Endothelial cell of umbilical vein (primary cell): ENCODE results near the gene CCND2. TPM values are rescaled to one million over a fixed set of nuclear protein-coding genes. Genes with fewer than 3 reads are reported as not detected.

ENCODE experiments used
- BruUV-seq: library from RNA; stranded (reverse); fragments of 400-500 nt; replicated peaks from 2 replicates; lab custom pipeline; 2021; lab: Mats Ljungman, UMichigan
- CTCF ChIA-PET: fragments of 300-600, 350-600 bp; sonication (Branson Sonifier 250); formaldehyde crosslinking; loops from one replicate; lab custom pipeline; 2021; ENCODE audit warnings: antibody characterized with exemption, inconsistent platforms; lab: Charles Lee
- POLR2A ChIA-PET: fragments of 300-600, 350-600 bp; sonication (Branson Sonifier 250); formaldehyde crosslinking; loops from one replicate; lab custom pipeline; 2021; ENCODE audit warnings: antibody characterized with exemption, inconsistent platforms; lab: Charles Lee
- DNase-seq: peaks from one replicate; pipeline ENCODE4 v3.0.0-alpha.2; 2011; ENCODE audit warnings: low read depth, low spot score
- FAIRE-seq: peaks from 2 replicates; lab custom pipeline; 2011; peaks lifted over from hg19 to GRCh38; lab: Jason Lieb, UNC
- H2AFZ ChIP-seq: 2 replicates; pipeline ENCODE4 v1.6.0; 2012; ENCODE audit warnings: low read depth, low read length, control low read depth, inconsistent platforms
- H3K27ac ChIP-seq: 2 replicates; pipeline ENCODE4 v1.5.1; 2011; ENCODE audit warnings: low read depth, mild to moderate bottlenecking, control low read depth, low read length, moderate library complexity; ENCODE audit not compliant: insufficient read depth
- H3K27me3 ChIP-seq, 2 experiments: 2 replicates each; pipeline versions ENCODE4 v1.6.0 to v1.6.1; 2011; ENCODE audit warnings: low read length in 2 of 2, mixed read lengths in 1 of 2; ENCODE audit not compliant: control insufficient read depth in 2 of 2, insufficient read depth in 2 of 2
- H3K36me3 ChIP-seq, 2 experiments: 2 replicates in 1 of 2; 3 replicates in 1 of 2; pipeline ENCODE4 v1.5.1; 2011; ENCODE audit warnings: low read length in 2 of 2, mild to moderate bottlenecking in 1 of 2, moderate library complexity in 1 of 2; ENCODE audit not compliant: control insufficient read depth in 2 of 2, insufficient read depth in 2 of 2; ENCODE audit errors: extremely low read depth in 1 of 2
- H3K4me1 ChIP-seq: 3 replicates; pipeline ENCODE4 v1.5.1; 2011; ENCODE audit warnings: mild to moderate bottlenecking, low read length; ENCODE audit not compliant: control insufficient read depth, insufficient read depth; ENCODE audit errors: extremely low read depth
- H3K4me2 ChIP-seq: 2 replicates; pipeline ENCODE4 v1.6.1; 2011; ENCODE audit warnings: low read length, control low read depth, mixed read lengths; ENCODE audit not compliant: insufficient read depth
- H3K4me3 ChIP-seq, 3 experiments: fragments of 200-600 bp in 1 of 3; sonication (generic), shearing (Covaris generic) in 1 of 3; replicated peaks in 1 of 3; 2 replicates each; pipeline ENCODE4 v1.5.1; 2011 to 2016; ENCODE audit warnings: control low read depth in 3 of 3, low read length in 3 of 3, mild to moderate bottlenecking in 2 of 3, inconsistent platforms in 1 of 3, low read depth in 1 of 3, moderate library complexity in 1 of 3; ENCODE audit not compliant: insufficient read depth in 1 of 3
- H3K79me2 ChIP-seq: 2 replicates; pipeline ENCODE4 v1.6.0; 2012; ENCODE audit warnings: low read length, inconsistent platforms; ENCODE audit not compliant: control insufficient read depth, insufficient read depth
- H3K9ac ChIP-seq: replicated peaks from 2 replicates; pipeline ENCODE3; 2011; ENCODE audit warnings: low read length, control low read depth; ENCODE audit not compliant: insufficient read depth; ENCODE audit errors: extremely low read depth
- H3K9me1 ChIP-seq: replicated peaks from 3 replicates; pipeline ENCODE4 v1.6.0; 2011; ENCODE audit warnings: mild to moderate bottlenecking, low read length; ENCODE audit not compliant: control insufficient read depth, insufficient read depth; ENCODE audit errors: extremely low read depth
- H3K9me3 ChIP-seq: replicated peaks from 2 replicates; pipeline ENCODE4 v1.5.1; 2012; ENCODE audit warnings: low read length, inconsistent platforms; ENCODE audit not compliant: control insufficient read depth, insufficient read depth
- H4K20me1 ChIP-seq: replicated peaks from 2 replicates; pipeline ENCODE3; 2011; ENCODE audit warnings: mild to moderate bottlenecking, low read length; ENCODE audit not compliant: control insufficient read depth, insufficient read depth; ENCODE audit errors: extremely low read depth
- CTCF ChIP-seq, 2 donors: IDR thresholded peaks; 1 replicate in 1 of 2; 2 replicates in 1 of 2; pipeline ENCODE4 v1.5.1; 2011; ENCODE audit warnings: low read length in 2 of 2, mild to moderate bottlenecking in 2 of 2, moderate library complexity in 2 of 2, control low read depth in 1 of 2, inconsistent platforms in 1 of 2, low read depth in 1 of 2; ENCODE audit not compliant: insufficient read depth in 1 of 2; ENCODE audit errors: extremely low read depth in 1 of 2
- EZH2 ChIP-seq: IDR thresholded peaks from 2 replicates; pipeline ENCODE4 v1.6.1; 2012; ENCODE audit warnings: borderline replicate concordance, low read depth, mild to moderate bottlenecking, moderate library complexity, low read length, inconsistent platforms; ENCODE audit not compliant: severe bottlenecking
- FOS ChIP-seq: IDR thresholded peaks from 2 replicates; pipeline ENCODE4 v1.6.1; 2011; ENCODE audit warnings: mild to moderate bottlenecking, low read length, moderate library complexity, borderline replicate concordance; ENCODE audit not compliant: insufficient read depth
- GATA2 ChIP-seq: IDR thresholded peaks from 2 replicates; pipeline ENCODE4 v1.7.0; 2011; ENCODE audit warnings: low read depth, mild to moderate bottlenecking, moderate library complexity, mixed read lengths, low read length; ENCODE audit not compliant: insufficient read length, insufficient read depth
- JUN ChIP-seq: IDR thresholded peaks from 2 replicates; pipeline ENCODE4 v1.6.1; 2011; ENCODE audit warnings: borderline replicate concordance, low read depth; ENCODE audit not compliant: insufficient read length, insufficient read depth
- MAX ChIP-seq: IDR thresholded peaks from 2 replicates; pipeline ENCODE4 v1.6.1; 2011; ENCODE audit not compliant: insufficient read depth, insufficient read length
- MYC ChIP-seq: IDR thresholded peaks from one replicate; pipeline ENCODE4 v1.6.1; 2011; ENCODE audit warnings: mild to moderate bottlenecking, low read depth, low read length
- POLR2A ChIP-seq: IDR thresholded peaks from 2 replicates; pipeline ENCODE4 v1.6.1; 2012; ENCODE audit warnings: low read depth, mild to moderate bottlenecking, control low read depth, low read length
- POLR2AphosphoS5 ChIP-seq: IDR thresholded peaks from 2 replicates; pipeline ENCODE4 v1.6.1; 2012; ENCODE audit warnings: low read depth, mild to moderate bottlenecking, control low read depth, low read length, moderate library complexity; ENCODE audit not compliant: insufficient read depth
- dilution Hi-C: fragments of 300-500 bp; cut with MboI; formaldehyde crosslinking; loops from one replicate; pipeline ENCODE4 v1.15.0; 2019; ENCODE audit warnings: low sequenced_read_pairs; ENCODE audit not compliant: extremely low pct_ligation_motif_present
- intact Hi-C: fragments of 100-400 bp; cut with micrococcal nuclease; formaldehyde crosslinking; loops from one replicate; pipeline ENCODE4 v1.10.0; 2022
- polyA plus RNA-seq, 4 experiments: library from polyadenylated mRNA; depleted of rRNA in 3 of 4; stranded (reverse) in 3 of 4; unstranded in 1 of 4; fragments of >200 nt; gene quantifications; 2 replicates each; pipeline versions ENCODE4 v1.2.1 to v1.2.3, GENCODE V29; 2011 to 2012; ENCODE audit warnings: missing spikeins in 1 of 4
- total RNA-seq: library from RNA; stranded (reverse); gene quantifications from 2 replicates; pipeline ENCODE4 v1.2.3, GENCODE V29; 2021

Gene CCND2
- total and polyA plus RNA-seq, 2 donors (not counting 3 experiments of a cell fraction or from before 2014, with no cell fraction given): 0.68 to 3.4 TPM

- DNase-seq (no peak), FAIRE-seq (no peak)
- H3K4me1 ChIP-seq: no peaks in the 10 kb centered on the region
- intact Hi-C loops (no loop called here), dilution Hi-C loops (no loop called here)
- TF ChIP-seq POLR2A: no peak
- no peak for TF ChIP-seq POLR2AphosphoS5
- TF ChIP-seq CTCF (IDR thresholded peaks at IDR 0.05; ENCODE audit: extremely low read depth in 1 of 2, insufficient read depth in 1 of 2, low read depth in 1 of 2, low read length in 2 of 2): no peak
- TF ChIP-seq GATA2: no peak
- no peak for TF ChIP-seq JUN
- TF ChIP-seq EZH2: no peak
- no peak for TF ChIP-seq FOS
- TF ChIP-seq MYC: no peak
- no peak for TF ChIP-seq MAX
- no peak overlapping the region for H3K4me3 ChIP-seq
- no peak overlapping the region for H3K27ac ChIP-seq
- H3K9me3 ChIP-seq: no peaks in the 10 kb centered on the region
- no TSS peak for BruUV-seq
- H3K79me2 ChIP-seq: no peaks in the 10 kb centered on the region
- no peaks in the 10 kb centered on the region for H3K9me1 ChIP-seq
- CTCF ChIA-PET: no interaction called here
- H3K4me2 ChIP-seq: no peak overlapping the region
- H3K27me3 ChIP-seq: peaks cover 0 to 2% of the 10 kb centered on the region in 2 experiments
- no peaks in the 10 kb centered on the region for H4K20me1 ChIP-seq
- H3K36me3 ChIP-seq: no peaks in the 10 kb centered on the region
- no peak overlapping the region for H2AFZ ChIP-seq
- POLR2A ChIA-PET: interaction anchor here (0.7 kb wide), 1 partner anchor 8 kb away, joined by 3 read pairs; no protein-coding TSS in a partner anchor
- H3K9ac ChIP-seq: no peak overlapping the region
Measured at GRCh38 chr12:4284306-4284705, 10.7 kb downstream of the CCND2 start.
